H1 (cell line): ENCODE results near the gene S100PBP. TPM values are rescaled to one million over a fixed set of nuclear protein-coding genes. Genes with fewer than 3 reads are reported as not detected.

ENCODE experiments used
- ATF2 ChIP-seq: IDR thresholded peaks from 2 replicates; pipeline ENCODE4 v1.6.1; 2012; ENCODE audit warnings: low read length, inconsistent platforms
- CEBPB ChIP-seq: IDR thresholded peaks from 2 replicates; pipeline ENCODE4 v1.6.1; 2012; ENCODE audit warnings: low read depth, low read length
- GABPA ChIP-seq: IDR thresholded peaks from 2 replicates; pipeline ENCODE4 v1.6.1; 2011; ENCODE audit warnings: mild to moderate bottlenecking, low read length, moderate library complexity, borderline replicate concordance; ENCODE audit not compliant: insufficient read depth
- HDAC6 ChIP-seq: IDR thresholded peaks from one replicate; pipeline ENCODE4 v1.7.1; 2012; ENCODE audit warnings: low read depth, mild to moderate bottlenecking, inconsistent platforms, low read length, moderate library complexity
- MAFK ChIP-seq: IDR thresholded peaks from 2 replicates; pipeline ENCODE4 v1.6.1; 2012; ENCODE audit warnings: low read depth, mild to moderate bottlenecking, improper control_type of control experiment, low read length
- PHF8 ChIP-seq: fragments of 200-600 bp; sonication (generic); conservative IDR thresholded peaks from 2 replicates; pipeline ENCODE4 v1.7.1; 2012; ENCODE audit warnings: low read depth, mild to moderate bottlenecking, inconsistent platforms, low read length, moderate library complexity
- SP4 ChIP-seq: IDR thresholded peaks from 2 replicates; pipeline ENCODE4 v1.6.1; 2012; ENCODE audit warnings: low read length, inconsistent platforms
- polyA plus RNA-seq, 7 experiments: library from polyadenylated mRNA; depleted of rRNA in 3 of 7; stranded (reverse) in 5 of 7; unstranded in 2 of 7; fragments of >200 nt in 5 of 7; fragments of 200-250 nt in 2 of 7; gene quantifications; 1 replicate in 5 of 7; 2 replicates in 1 of 7; 4 replicates in 1 of 7; pipeline versions ENCODE4 v1.2.1 to v1.2.3, GENCODE V29; 2011 to 2013; ENCODE audit warnings: missing spikeins in 2 of 7, mixed read lengths in 2 of 7
- total RNA-seq: library from RNA; stranded (reverse); fragmentation: NEBNext Ultra II Directional; extraction: Animal tissue kit (Norgen Biotek cat#: 25700); gene quantifications from 2 replicates; pipeline ENCODE4 v1.2.1, GENCODE V29; 2021

Gene S100PBP
- total and polyA plus RNA-seq, 2 of the 8 experiments (the other 6 are each of a cell fraction or from before 2014, with no cell fraction given), result 43.8 to 68.3 TPM

- TF ChIP-seq ATF2, result no peak
- no peak for TF ChIP-seq MAFK
- TF ChIP-seq HDAC6, result no peak
- no peak for TF ChIP-seq SP4
- no peak for TF ChIP-seq CEBPB
- TF ChIP-seq GABPA, result no peak
- TF ChIP-seq PHF8, result no peak
Observed at GRCh38 chr1:32855861-32856617, 38.6 kb downstream of the S100PBP start (continued).
